Measurements from ENCODE around the gene MACROD2. TPM values are rescaled to one million over a fixed set of nuclear protein-coding genes. Genes with fewer than 3 reads are reported as not detected.

Gene MACROD2
- polyA plus RNA-seq, 1 donor (not counting 4 experiments of a cell fraction or from before 2014, with no cell fraction given): 0.71 TPM

DNA sequence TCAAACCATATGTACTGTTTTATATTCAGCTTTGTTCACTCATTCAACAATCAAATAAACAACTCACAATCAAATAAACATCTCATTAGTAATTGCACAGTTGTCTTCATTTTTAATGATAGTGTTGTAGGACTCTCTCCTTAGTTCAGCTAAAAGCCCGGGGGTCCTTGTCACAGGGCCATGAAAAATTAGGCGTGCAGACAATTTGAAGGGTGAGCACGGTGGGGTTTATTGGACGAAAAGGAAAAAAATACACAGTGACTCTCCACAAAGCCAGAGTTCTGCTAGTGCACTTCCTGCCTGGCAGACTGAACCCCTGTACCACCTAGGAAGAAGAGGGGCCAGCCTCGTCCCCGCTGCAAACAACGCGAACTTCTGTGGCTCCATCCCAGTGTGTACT, 599.7 kb downstream of the MACROD2 start:
- Histone ChIP-seq H3K4me1 (ENCODE audit: control insufficient read depth, extremely low read depth, insufficient read depth, low read length) (no peaks in the 10 kb centered on the region), H3K9me3 (ENCODE audit: control insufficient read depth, low read depth, low read length) (no peaks in the 10 kb centered on the region), H3K27ac (ENCODE audit: control insufficient read depth, insufficient read depth, low read length) (no peak overlapping the region), H3K27me3 (ENCODE audit: control insufficient read depth, extremely low read depth, insufficient read depth, low read length) (no peaks in the 10 kb centered on the region), H4K20me1 (ENCODE audit: control insufficient read depth, extremely low read depth, insufficient read depth, low read length) (no peaks in the 10 kb centered on the region), H3K4me2 (ENCODE audit: control insufficient read depth, extremely low read depth, insufficient read depth, low read depth, low read length) (no peak overlapping the region), H3K9ac (ENCODE audit: control insufficient read depth, extremely low read depth, insufficient read depth, low read length) (no peak overlapping the region), H3K36me3 (ENCODE audit: control insufficient read depth in 2 of 2, extremely low read depth in 1 of 2, insufficient read depth in 2 of 2, low read length in 2 of 2) (no peaks in the 10 kb centered on the region), H2AFZ (ENCODE audit: control insufficient read depth, low read length) (no peak overlapping the region), H3K4me3 (ENCODE audit: control insufficient read depth in 2 of 3, extremely low read depth in 1 of 3, insufficient read depth in 2 of 3, low read depth in 1 of 3, low read length in 3 of 3) (no peak overlapping the region), H3K9me1 (ENCODE audit: control insufficient read depth, extremely low read depth, insufficient read depth, low read length) (no peaks in the 10 kb centered on the region), H3K79me2 (ENCODE audit: control insufficient read depth, insufficient read depth, low read length) (no peaks in the 10 kb centered on the region)
- dilution Hi-C loops (cut with MboI; ENCODE audit: extremely low pct_ligation_motif_present, low sequenced_read_pairs): no loop called here
- no peak for TF ChIP-seq EZH2 (IDR thresholded peaks at IDR 0.05; ENCODE audit: low read length)
- TF ChIP-seq, protein P1, sequence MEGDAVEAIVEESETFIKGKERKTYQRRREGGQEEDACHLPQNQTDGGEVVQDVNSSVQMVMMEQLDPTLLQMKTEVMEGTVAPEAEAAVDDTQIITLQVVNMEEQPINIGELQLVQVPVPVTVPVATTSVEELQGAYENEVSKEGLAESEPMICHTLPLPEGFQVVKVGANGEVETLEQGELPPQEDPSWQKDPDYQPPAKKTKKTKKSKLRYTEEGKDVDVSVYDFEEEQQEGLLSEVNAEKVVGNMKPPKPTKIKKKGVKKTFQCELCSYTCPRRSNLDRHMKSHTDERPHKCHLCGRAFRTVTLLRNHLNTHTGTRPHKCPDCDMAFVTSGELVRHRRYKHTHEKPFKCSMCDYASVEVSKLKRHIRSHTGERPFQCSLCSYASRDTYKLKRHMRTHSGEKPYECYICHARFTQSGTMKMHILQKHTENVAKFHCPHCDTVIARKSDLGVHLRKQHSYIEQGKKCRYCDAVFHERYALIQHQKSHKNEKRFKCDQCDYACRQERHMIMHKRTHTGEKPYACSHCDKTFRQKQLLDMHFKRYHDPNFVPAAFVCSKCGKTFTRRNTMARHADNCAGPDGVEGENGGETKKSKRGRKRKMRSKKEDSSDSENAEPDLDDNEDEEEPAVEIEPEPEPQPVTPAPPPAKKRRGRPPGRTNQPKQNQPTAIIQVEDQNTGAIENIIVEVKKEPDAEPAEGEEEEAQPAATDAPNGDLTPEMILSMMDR (optimal IDR thresholded peaks at IDR 0.05 in 1 of 3, IDR thresholded peaks at IDR 0.05 in 1 of 3, conservative IDR thresholded peaks at IDR 0.05 in 1 of 3; ENCODE audit: extremely low read depth in 1 of 3, insufficient read depth in 2 of 3, low read length in 3 of 3): no peak
- DNase-seq (ENCODE audit: low read depth, low spot score) (no peak), FAIRE-seq (no peak)

DNA sequence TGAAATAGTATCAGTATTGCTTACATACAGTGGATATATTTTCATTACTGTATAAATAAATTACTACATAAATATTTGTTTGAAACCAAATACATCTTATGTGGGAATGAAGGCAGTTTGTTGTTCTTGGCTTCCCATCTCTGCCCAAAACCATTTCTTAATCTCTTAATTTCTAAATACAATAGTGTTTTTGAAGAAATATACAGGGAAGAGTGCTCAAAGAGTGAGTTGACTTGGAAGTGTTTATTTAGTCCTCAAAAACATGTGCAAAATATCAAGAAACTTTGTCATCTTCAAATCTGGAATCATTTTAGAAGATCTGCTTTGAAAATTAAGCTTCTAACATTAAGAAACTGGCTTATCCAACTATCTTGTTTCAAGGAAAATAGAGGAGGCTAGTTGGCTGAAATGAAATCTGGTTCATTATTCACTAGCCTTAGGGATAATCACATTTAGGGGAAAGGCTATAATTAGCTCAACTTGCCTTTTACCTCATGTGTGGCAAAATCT, 601.9 kb downstream of the MACROD2 start:
- Histone ChIP-seq H4K20me1 (ENCODE audit: control insufficient read depth, extremely low read depth, insufficient read depth, low read length) (no peaks in the 10 kb centered on the region), H3K4me3 (ENCODE audit: control insufficient read depth in 2 of 3, extremely low read depth in 1 of 3, insufficient read depth in 2 of 3, low read depth in 1 of 3, low read length in 3 of 3) (no peak overlapping the region), H3K79me2 (ENCODE audit: control insufficient read depth, insufficient read depth, low read length) (no peaks in the 10 kb centered on the region), H3K9me1 (ENCODE audit: control insufficient read depth, extremely low read depth, insufficient read depth, low read length) (no peaks in the 10 kb centered on the region), H3K4me2 (ENCODE audit: control insufficient read depth, extremely low read depth, insufficient read depth, low read depth, low read length) (no peak overlapping the region), H3K36me3 (ENCODE audit: control insufficient read depth in 2 of 2, extremely low read depth in 1 of 2, insufficient read depth in 2 of 2, low read length in 2 of 2) (no peaks in the 10 kb centered on the region), H3K27me3 (ENCODE audit: control insufficient read depth, extremely low read depth, insufficient read depth, low read length) (no peaks in the 10 kb centered on the region), H3K27ac (ENCODE audit: control insufficient read depth, insufficient read depth, low read length) (no peak overlapping the region), H3K4me1 (ENCODE audit: control insufficient read depth, extremely low read depth, insufficient read depth, low read length) (no peaks in the 10 kb centered on the region), H3K9me3 (ENCODE audit: control insufficient read depth, low read depth, low read length) (no peaks in the 10 kb centered on the region), H3K9ac (ENCODE audit: control insufficient read depth, extremely low read depth, insufficient read depth, low read length) (no peak overlapping the region), H2AFZ (ENCODE audit: control insufficient read depth, low read length) (no peak overlapping the region)
- DNase-seq (ENCODE audit: low read depth, low spot score): no peak
- no peak for FAIRE-seq
- TF ChIP-seq EZH2 (IDR thresholded peaks at IDR 0.05; ENCODE audit: low read length): no peak
- TF ChIP-seq, protein P1 (optimal IDR thresholded peaks at IDR 0.05 in 1 of 3, IDR thresholded peaks at IDR 0.05 in 1 of 3, conservative IDR thresholded peaks at IDR 0.05 in 1 of 3; ENCODE audit: extremely low read depth in 1 of 3, insufficient read depth in 2 of 3, low read length in 3 of 3): no peak
- dilution Hi-C loops (cut with MboI; ENCODE audit: extremely low pct_ligation_motif_present, low sequenced_read_pairs): no loop called here
